Hematopoietic multipotent progenitor cell treated with erythropoietin and hydrocortisone succinate and interleukin-3 and kit ligand, for 8 days (in vitro differentiated cells): ENCODE measurements around the gene IGF2BP3.

Source experiments
- DNase-seq: peaks from one replicate; pipeline ENCODE4 v3.0.0-alpha.2; 2015

The IGF2BP3 gene

GRCh38 chr7:23471106-23471859 is 992 bp upstream of the IGF2BP3 start:
- DNase-seq: peak; percentile 16

GRCh38 chr7:23469961-23470250 is 385 bp downstream of the IGF2BP3 start:
- no peak for DNase-seq

- no peak for DNase-seq
These were observed 936 bp downstream of the IGF2BP3 start for GRCh38 chr7:23469150-23469960.

GRCh38 chr7:23468526-23469149 is 1.7 kb downstream of the IGF2BP3 start:
- no peak for DNase-seq

GRCh38 chr7:23467806-23468525 is 2.3 kb downstream of the IGF2BP3 start:
- DNase-seq: no peak

- no peak for DNase-seq
These were observed 2.9 kb downstream of the IGF2BP3 start for GRCh38 chr7:23467291-23467805.

- DNase-seq: peak; percentile 30
These were observed 7.4 kb downstream of the IGF2BP3 start for GRCh38 chr7:23462846-23463245.

GRCh38 chr7:23458044-23458443 is 12.2 kb downstream of the IGF2BP3 start:
- DNase-seq: no peak

GRCh38 chr7:23456093-23456492 is 14.2 kb downstream of the IGF2BP3 start:
- no peak for DNase-seq

- no peak for DNase-seq
These were observed 15.3 kb downstream of the IGF2BP3 start for GRCh38 chr7:23454881-23455526.

- no peak for DNase-seq
These were observed 19.8 kb downstream of the IGF2BP3 start for GRCh38 chr7:23450518-23450917.

GRCh38 chr7:23449941-23450340 is 20.4 kb downstream of the IGF2BP3 start:
- DNase-seq: no peak

GRCh38 chr7:23445326-23445725 is 25.0 kb downstream of the IGF2BP3 start:
- no peak for DNase-seq

- no peak for DNase-seq
These were observed 26.3 kb downstream of the IGF2BP3 start for GRCh38 chr7:23443974-23444373.

- no peak for DNase-seq
These were observed 32.1 kb downstream of the IGF2BP3 start for GRCh38 chr7:23438171-23438570.

- no peak for DNase-seq
These were observed 36.0 kb downstream of the IGF2BP3 start for GRCh38 chr7:23434147-23434917.

GRCh38 chr7:23431702-23432199 is 38.5 kb downstream of the IGF2BP3 start:
- DNase-seq: no peak

- DNase-seq: no peak
These were observed 39.4 kb downstream of the IGF2BP3 start for GRCh38 chr7:23430893-23431259.

GRCh38 chr7:23426876-23427275 is 43.4 kb downstream of the IGF2BP3 start:
- DNase-seq: peak; percentile 70

GRCh38 chr7:23422909-23423308 is 47.4 kb downstream of the IGF2BP3 start:
- peak; percentile 36 for DNase-seq

GRCh38 chr7:23422384-23422783 is 47.9 kb downstream of the IGF2BP3 start:
- no peak for DNase-seq

GRCh38 chr7:23419845-23420244 is 50.4 kb downstream of the IGF2BP3 start:
- DNase-seq: no peak
